Keratinocyte (primary cell): Measurements from ENCODE around the gene ARHGEF25. TPM values are rescaled to one million over a fixed set of nuclear protein-coding genes. Genes with fewer than 3 reads are reported as not detected.

ENCODE experiments used
- DNase-seq: peaks from one replicate; pipeline ENCODE4 v3.0.0-alpha.2; 2011; ENCODE audit warnings: low read depth, missing footprints, low spot score
- FAIRE-seq: peaks from 2 replicates; lab custom pipeline; 2011; peaks lifted over from hg19 to GRCh38; lab: Jason Lieb, UNC
- H2AFZ ChIP-seq: 2 replicates; pipeline ENCODE4 v1.6.0; 2012; ENCODE audit warnings: low read length, control low read depth, inconsistent platforms; ENCODE audit not compliant: control insufficient read depth
- H3K27ac ChIP-seq: 2 replicates; pipeline ENCODE4 v1.5.1; 2011; ENCODE audit warnings: low read length; ENCODE audit not compliant: control insufficient read depth, insufficient read depth
- H3K27me3 ChIP-seq: 3 replicates; pipeline ENCODE4 v1.6.0; 2011; ENCODE audit warnings: low read length; ENCODE audit not compliant: control insufficient read depth, insufficient read depth; ENCODE audit errors: extremely low read depth
- H3K36me3 ChIP-seq, 2 experiments: 2 replicates in 1 of 2; 3 replicates in 1 of 2; pipeline ENCODE4 v1.5.1; 2011; ENCODE audit warnings: low read length in 2 of 2, mild to moderate bottlenecking in 1 of 2; ENCODE audit not compliant: control insufficient read depth in 2 of 2, insufficient read depth in 2 of 2; ENCODE audit errors: extremely low read depth in 1 of 2
- H3K4me1 ChIP-seq: 3 replicates; pipeline ENCODE4 v1.5.1; 2011; ENCODE audit warnings: low read length; ENCODE audit not compliant: control insufficient read depth, insufficient read depth; ENCODE audit errors: extremely low read depth
- H3K4me2 ChIP-seq: 3 replicates; pipeline ENCODE4 v1.6.0; 2011; ENCODE audit warnings: low read depth, low read length; ENCODE audit not compliant: control insufficient read depth, insufficient read depth; ENCODE audit errors: extremely low read depth
- H3K4me3 ChIP-seq, 3 experiments: fragments of 200-600 bp in 1 of 3; sonication (generic) in 1 of 3; 2 replicates in 2 of 3; 3 replicates in 1 of 3; pipeline ENCODE4 v1.5.1; 2011 to 2016; ENCODE audit warnings: low read length in 3 of 3, mild to moderate bottlenecking in 3 of 3, control low read depth in 2 of 3, inconsistent platforms in 1 of 3, low read depth in 1 of 3, mixed read lengths in 1 of 3, mixed run types in 1 of 3, moderate library complexity in 1 of 3; ENCODE audit not compliant: control insufficient read depth in 2 of 3, insufficient read depth in 2 of 3; ENCODE audit errors: extremely low read depth in 1 of 3
- H3K79me2 ChIP-seq: 2 replicates; pipeline ENCODE4 v1.6.0; 2012; ENCODE audit warnings: low read length; ENCODE audit not compliant: control insufficient read depth, insufficient read depth
- H3K9ac ChIP-seq: 3 replicates; pipeline ENCODE4 v1.6.0; 2011; ENCODE audit warnings: low read length; ENCODE audit not compliant: control insufficient read depth, insufficient read depth; ENCODE audit errors: extremely low read depth
- H3K9me1 ChIP-seq: 3 replicates; pipeline ENCODE4 v1.6.0; 2011; ENCODE audit warnings: low read length; ENCODE audit not compliant: control insufficient read depth, insufficient read depth; ENCODE audit errors: extremely low read depth
- H3K9me3 ChIP-seq: 2 replicates; pipeline ENCODE4 v1.5.1; 2012; ENCODE audit warnings: low read depth, low read length; ENCODE audit not compliant: control insufficient read depth
- H4K20me1 ChIP-seq: 3 replicates; pipeline ENCODE4 v1.6.0; 2011; ENCODE audit warnings: low read length; ENCODE audit not compliant: control insufficient read depth, insufficient read depth; ENCODE audit errors: extremely low read depth
- EZH2 ChIP-seq: IDR thresholded peaks from one replicate; pipeline ENCODE4 v1.6.1; 2012; ENCODE audit warnings: inconsistent platforms, mild to moderate bottlenecking, low read length, moderate library complexity
- dilution Hi-C: fragments of 300-500 bp; cut with MboI; formaldehyde crosslinking; loops from one replicate; pipeline ENCODE4 v1.7.0; 2020; ENCODE audit warnings: low sequenced_read_pairs; ENCODE audit not compliant: extremely low pct_ligation_motif_present
- polyA plus RNA-seq, 5 experiments: library from polyadenylated mRNA; depleted of rRNA in 3 of 5; stranded (reverse) in 3 of 5; stranded (forward) in 1 of 5; unstranded in 1 of 5; fragments of >200 nt; gene quantifications; 1 replicate in 1 of 5; 2 replicates in 3 of 5; 3 replicates in 1 of 5; pipeline versions ENCODE4 v1.2.1 to v1.2.3, GENCODE V29; 2011 to 2012; ENCODE audit warnings: missing spikeins in 2 of 5, low read depth in 1 of 5, low replicate concordance in 1 of 5
- TF ChIP-seq, protein P1 (sequence below), 3 experiments: IDR thresholded peaks in 1 of 3; conservative IDR thresholded peaks in 1 of 3; optimal IDR thresholded peaks in 1 of 3; 2 replicates in 2 of 3; 3 replicates in 1 of 3; pipeline versions ENCODE3 to v1.5.1; 2011; ENCODE audit warnings: low read length in 3 of 3, mild to moderate bottlenecking in 3 of 3, moderate library complexity in 2 of 3, control low read depth in 1 of 3, inconsistent platforms in 1 of 3; ENCODE audit not compliant: insufficient read depth in 2 of 3; ENCODE audit errors: extremely low read depth in 1 of 3

ARHGEF25 gene
- polyA plus RNA-seq, 1 donor (not counting 4 experiments of a cell fraction or from before 2014, with no cell fraction given): 0.12 TPM

DNA sequence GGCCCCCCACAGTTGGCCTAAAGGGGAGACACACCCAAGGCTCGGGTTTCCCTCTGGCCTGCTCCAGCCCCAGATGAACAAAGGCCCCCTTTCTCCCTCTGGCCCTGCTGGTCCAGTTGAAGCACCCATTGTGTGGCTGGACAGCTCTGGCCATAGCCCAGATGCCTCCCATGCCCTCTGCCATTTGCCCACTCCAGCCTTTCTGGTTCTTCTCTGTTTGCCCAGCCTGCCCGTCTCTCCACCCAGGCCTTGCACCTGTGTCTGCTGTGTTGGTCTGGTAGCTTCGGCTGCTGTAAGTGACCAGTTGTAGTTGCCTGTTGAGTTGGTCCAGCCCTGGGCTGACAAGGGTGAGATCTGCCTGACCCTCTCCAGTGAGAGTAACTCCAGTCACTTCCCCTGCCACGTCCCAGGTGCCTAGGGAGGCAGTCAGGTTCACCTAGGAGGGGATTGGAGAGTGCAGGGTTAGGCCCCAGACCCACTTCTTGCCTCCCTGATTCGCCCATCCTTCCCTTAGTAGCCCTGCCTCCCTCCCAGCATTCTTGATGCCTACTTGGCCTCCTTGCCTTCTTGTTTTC, 18.7 kb downstream of the ARHGEF25 start:
- dilution Hi-C loops: loop anchor here (10.0 kb wide), 1 partner anchor 55 kb away; no protein-coding TSS in a partner anchor
- TF ChIP-seq, protein P1, sequence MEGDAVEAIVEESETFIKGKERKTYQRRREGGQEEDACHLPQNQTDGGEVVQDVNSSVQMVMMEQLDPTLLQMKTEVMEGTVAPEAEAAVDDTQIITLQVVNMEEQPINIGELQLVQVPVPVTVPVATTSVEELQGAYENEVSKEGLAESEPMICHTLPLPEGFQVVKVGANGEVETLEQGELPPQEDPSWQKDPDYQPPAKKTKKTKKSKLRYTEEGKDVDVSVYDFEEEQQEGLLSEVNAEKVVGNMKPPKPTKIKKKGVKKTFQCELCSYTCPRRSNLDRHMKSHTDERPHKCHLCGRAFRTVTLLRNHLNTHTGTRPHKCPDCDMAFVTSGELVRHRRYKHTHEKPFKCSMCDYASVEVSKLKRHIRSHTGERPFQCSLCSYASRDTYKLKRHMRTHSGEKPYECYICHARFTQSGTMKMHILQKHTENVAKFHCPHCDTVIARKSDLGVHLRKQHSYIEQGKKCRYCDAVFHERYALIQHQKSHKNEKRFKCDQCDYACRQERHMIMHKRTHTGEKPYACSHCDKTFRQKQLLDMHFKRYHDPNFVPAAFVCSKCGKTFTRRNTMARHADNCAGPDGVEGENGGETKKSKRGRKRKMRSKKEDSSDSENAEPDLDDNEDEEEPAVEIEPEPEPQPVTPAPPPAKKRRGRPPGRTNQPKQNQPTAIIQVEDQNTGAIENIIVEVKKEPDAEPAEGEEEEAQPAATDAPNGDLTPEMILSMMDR (optimal IDR thresholded peaks at IDR 0.05 in 1 of 3, IDR thresholded peaks at IDR 0.05 in 1 of 3, conservative IDR thresholded peaks at IDR 0.05 in 1 of 3; ENCODE audit: extremely low read depth in 1 of 3, insufficient read depth in 2 of 3, low read length in 3 of 3): no peak
- no peak for TF ChIP-seq EZH2
- FAIRE-seq (no peak), DNase-seq (no peak)
- Histone ChIP-seq H3K79me2 (no peaks in the 10 kb centered on the region), H3K9ac (no peak overlapping the region), H3K4me1 (peaks cover 2% of the 10 kb centered on the region), H2AFZ (no peak overlapping the region), H3K27ac (no peak overlapping the region), H3K9me1 (no peaks in the 10 kb centered on the region), H3K4me2 (no peak overlapping the region), H3K4me3 (no peak overlapping the region), H3K9me3 (no peaks in the 10 kb centered on the region), H3K27me3 (peaks cover 80% of the 10 kb centered on the region), H4K20me1 (no peaks in the 10 kb centered on the region), H3K36me3 (no peaks in the 10 kb centered on the region)

DNA sequence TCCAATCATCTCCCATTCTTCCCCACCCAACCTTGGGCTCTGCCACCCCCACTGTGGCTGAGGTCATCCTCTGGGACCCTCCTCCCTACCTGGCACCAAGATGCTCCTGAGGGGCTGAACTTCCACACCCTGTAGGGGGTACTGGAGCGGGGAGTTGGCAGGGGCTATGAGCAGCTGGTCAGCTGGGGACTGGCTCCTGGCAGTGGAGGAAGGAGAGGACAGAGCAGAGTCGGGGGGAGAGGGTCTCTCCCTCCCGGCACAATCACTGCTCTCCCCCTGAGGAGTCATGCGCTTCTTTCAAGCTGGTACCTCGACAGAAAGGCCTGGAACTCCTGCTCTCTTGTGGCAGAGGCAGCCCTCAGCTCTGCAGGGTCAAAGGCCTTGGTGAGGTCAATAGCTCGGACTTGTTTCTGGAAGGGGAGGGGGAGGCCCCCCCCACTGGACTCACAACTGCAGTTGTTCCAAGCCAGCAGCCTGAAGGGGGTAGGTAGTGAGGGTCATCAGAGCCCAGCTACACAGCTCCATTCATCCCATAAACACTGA, 19.7 kb downstream of the ARHGEF25 start:
- H3K4me1 ChIP-seq: peaks cover 2% of the 10 kb centered on the region
- H3K36me3 ChIP-seq: no peaks in the 10 kb centered on the region
- H3K79me2 ChIP-seq: no peaks in the 10 kb centered on the region
- no peak for FAIRE-seq
- no peaks in the 10 kb centered on the region for H3K9me3 ChIP-seq
- no peaks in the 10 kb centered on the region for H4K20me1 ChIP-seq
- H2AFZ ChIP-seq: no peak overlapping the region
- no peak overlapping the region for H3K4me2 ChIP-seq
- H3K27me3 ChIP-seq: peaks cover 76% of the 10 kb centered on the region
- no peak for TF ChIP-seq EZH2
- TF ChIP-seq, protein P1 (optimal IDR thresholded peaks at IDR 0.05 in 1 of 3, IDR thresholded peaks at IDR 0.05 in 1 of 3, conservative IDR thresholded peaks at IDR 0.05 in 1 of 3; ENCODE audit: extremely low read depth in 1 of 3, insufficient read depth in 2 of 3, low read length in 3 of 3): no peak
- H3K27ac ChIP-seq: no peak overlapping the region
- dilution Hi-C loops: loop anchor here (10.0 kb wide), 1 partner anchor 56 kb away; no protein-coding TSS in a partner anchor
- H3K9ac ChIP-seq: no peak overlapping the region
- no peak for DNase-seq
- H3K9me1 ChIP-seq: no peaks in the 10 kb centered on the region
- no peak overlapping the region for H3K4me3 ChIP-seq
